GM19468 (cell line): ENCODE results near the gene CDH23.

ENCODE experiments used
- ATAC-seq: cut with Tn5 transposase; IDR thresholded peaks from one replicate; pipeline ENCODE4 v1.9.1; 2021; ENCODE audit warnings: mild to moderate bottlenecking, moderate library complexity, moderate number of reproducible peaks; ENCODE audit not compliant: unreplicated experiment; ENCODE audit errors: extremely low read depth

CDH23 gene

GRCh38 chr10:71790749-71791440 is 394.2 kb downstream of the CDH23 start:
- ATAC-seq, result no peak

GRCh38 chr10:71795248-71795647 is 398.5 kb downstream of the CDH23 start:
- ATAC-seq, result no peak

GRCh38 chr10:71796749-71797405 is 400.2 kb downstream of the CDH23 start:
- ATAC-seq, result no peak

GRCh38 chr10:71797533-71798307 is 401.0 kb downstream of the CDH23 start:
- no peak for ATAC-seq

GRCh38 chr10:71798308-71798624 is 401.5 kb downstream of the CDH23 start:
- no peak for ATAC-seq

- no peak for ATAC-seq
Measured at GRCh38 chr10:71799112-71799511, 402.4 kb downstream of the CDH23 start.

GRCh38 chr10:71799608-71800453 is 403.1 kb downstream of the CDH23 start:
- no peak for ATAC-seq

GRCh38 chr10:71801361-71801760 is 404.6 kb downstream of the CDH23 start:
- ATAC-seq, result peak; percentile 86

GRCh38 chr10:71802235-71802634 is 405.5 kb downstream of the CDH23 start:
- no peak for ATAC-seq

GRCh38 chr10:71802715-71803488 is 406.2 kb downstream of the CDH23 start:
- no peak for ATAC-seq

- ATAC-seq, result no peak
Measured at GRCh38 chr10:71804077-71804476, 407.4 kb downstream of the CDH23 start.

GRCh38 chr10:71805776-71806703 is 409.3 kb downstream of the CDH23 start:
- no peak for ATAC-seq

GRCh38 chr10:71806704-71807556 is 410.2 kb downstream of the CDH23 start:
- ATAC-seq, result no peak

- ATAC-seq, result no peak
Measured at GRCh38 chr10:71807557-71808510, 411.1 kb downstream of the CDH23 start.

GRCh38 chr10:71809628-71810027 is 412.9 kb downstream of the CDH23 start:
- no peak for ATAC-seq

GRCh38 chr10:71810048-71810750 is 413.5 kb downstream of the CDH23 start:
- no peak for ATAC-seq
